GM19468 (cell line): ENCODE measurements around the gene KCNAB3.
A peak's percentile ranks its signal among the peaks of the same experiment; 100 is the strongest.
"Not testable (repeated sequence)": the region's sequence is repeated elsewhere in the genome, so short reads cannot be mapped to it uniquely, and the experiment has no call there.

Experiments
- ATAC-seq: cut with Tn5 transposase; IDR thresholded peaks from one replicate; pipeline ENCODE4 v1.9.1; 2021; ENCODE audit warnings: mild to moderate bottlenecking, moderate library complexity, moderate number of reproducible peaks; ENCODE audit not compliant: unreplicated experiment; ENCODE audit errors: extremely low read depth

Gene KCNAB3

GRCh38 chr17:7929158-7930023 lies at the start of gene KCNAB3:
Gene KCNAB3, minus strand, starts transcription at chr17:7929856. Its CDS starts 421 bp downstream, at chr17:7929435.
- no peak for ATAC-seq

GRCh38 chr17:7977805-7978204 lies 48.1 kb upstream of the KCNAB3 start:
- no peak for ATAC-seq

- ATAC-seq, result no peak
These were observed 47.4 kb upstream of the KCNAB3 start for GRCh38 chr17:7977039-7977438.

- no peak for ATAC-seq
These were observed 45.0 kb upstream of the KCNAB3 start for GRCh38 chr17:7974638-7975131.

GRCh38 chr17:7972131-7972785 lies 42.6 kb upstream of the KCNAB3 start:
- no peak for ATAC-seq

- ATAC-seq, result no peak
These were observed 42.0 kb upstream of the KCNAB3 start for GRCh38 chr17:7971651-7972050.

- no peak for ATAC-seq
These were observed 39.8 kb upstream of the KCNAB3 start for GRCh38 chr17:7969433-7969832.

- no peak for ATAC-seq
These were observed 38.1 kb upstream of the KCNAB3 start for GRCh38 chr17:7967751-7968150.

GRCh38 chr17:7961421-7961820 lies 31.8 kb upstream of the KCNAB3 start:
- ATAC-seq, result no peak

GRCh38 chr17:7959503-7960253 lies 30.0 kb upstream of the KCNAB3 start:
- no peak for ATAC-seq

- ATAC-seq, result no peak
These were observed 26.7 kb upstream of the KCNAB3 start for GRCh38 chr17:7956228-7956965.

GRCh38 chr17:7955414-7956227 lies 26.0 kb upstream of the KCNAB3 start:
- no peak for ATAC-seq

- not testable (repeated sequence) for ATAC-seq
These were observed 23.6 kb upstream of the KCNAB3 start for GRCh38 chr17:7953266-7953665.

GRCh38 chr17:7951143-7951792 lies 21.6 kb upstream of the KCNAB3 start:
- peak; percentile 76 for ATAC-seq

GRCh38 chr17:7950578-7950977 lies 20.9 kb upstream of the KCNAB3 start:
- no peak for ATAC-seq

- no peak for ATAC-seq
These were observed 18.0 kb upstream of the KCNAB3 start for GRCh38 chr17:7947651-7948050.

GRCh38 chr17:7946441-7946840 lies 16.8 kb upstream of the KCNAB3 start:
- no peak for ATAC-seq

- ATAC-seq, result no peak
These were observed 16.0 kb upstream of the KCNAB3 start for GRCh38 chr17:7945651-7946050.

- no peak for ATAC-seq
These were observed 14.7 kb upstream of the KCNAB3 start for GRCh38 chr17:7944326-7944725.
